HCT116 (cell line): ENCODE data around the gene RAB13. TPM values are rescaled to one million over a fixed set of nuclear protein-coding genes. Genes with fewer than 3 reads are reported as not detected.

Source experiments
- ATAC-seq: fragments of 200-7000 bp; cut with Tn5 transposase; 2 replicates; pipeline ENCODE4 v1.9.1; 2020; ENCODE audit warnings: mild to moderate bottlenecking, moderate library complexity
- BruUV-seq: library from RNA; stranded (reverse); fragments of 400-500 nt; replicated peaks from 2 replicates; lab custom pipeline; 2021; lab: Mats Ljungman, UMichigan
- CTCF ChIA-PET: fragments of 300-600 bp; sonication (Branson Sonifier 250); formaldehyde crosslinking; loops from one replicate; lab custom pipeline; 2021; ENCODE audit warnings: antibody characterized with exemption; lab: Charles Lee
- POLR2A ChIA-PET: fragments of 300-600, 350-600 bp; sonication (Branson Sonifier 250); formaldehyde crosslinking; loops from one replicate; lab custom pipeline; 2021; ENCODE audit warnings: antibody characterized with exemption; lab: Charles Lee
- RAD21 ChIA-PET, 2 experiments: fragments of 300-600 bp; sonication (Branson Sonifier 250); formaldehyde crosslinking; loops; one replicate each; lab custom pipeline; 2023; ENCODE audit warnings: low total read pairs in 2 of 2; ENCODE audit not compliant: uncharacterized antibody in 2 of 2, unreplicated experiment in 2 of 2, low non-redundant PET in 1 of 2; lab: Charles Lee
- DNase-seq: peaks from one replicate; pipeline ENCODE4 v3.0.0-alpha.2; 2010; ENCODE audit warnings: low read depth, low spot score
- H2AFZ ChIP-seq: fragments of 200-600 bp; shearing (Covaris generic), sonication (generic); 2 replicates; pipeline ENCODE4 v1.6.1; 2017; ENCODE audit warnings: low read depth, mixed run types, mixed read lengths, antibody characterized with exemption, low read length; ENCODE audit not compliant: poor library complexity, severe bottlenecking
- H3K27ac ChIP-seq: 2 replicates; pipeline ENCODE4 v1.5.1; 2012; ENCODE audit warnings: low read depth, low read length
- H3K27me3 ChIP-seq: fragments of 200-600 bp; sonication (generic); 2 replicates; pipeline ENCODE4 v1.6.1; 2016; ENCODE audit warnings: mixed run types, low read length, mixed read lengths; ENCODE audit not compliant: insufficient read depth
- H3K36me3 ChIP-seq, 2 experiments: fragments of 200-500 bp in 1 of 2; fragments of 200-600 bp in 1 of 2; sonication (Bioruptor generic) in 1 of 2; sonication (generic) in 1 of 2; 2 replicates each; pipeline versions ENCODE4 v1.5.1 to v1.6.1; 2014 to 2016; ENCODE audit warnings: low read length in 2 of 2, inconsistent platforms in 1 of 2, mixed read lengths in 1 of 2, mixed run types in 1 of 2; ENCODE audit not compliant: insufficient read depth in 2 of 2, control insufficient read depth in 1 of 2
- H3K4me1 ChIP-seq, 2 experiments: fragments of 200-600 bp in 1 of 2; sonication (generic) in 1 of 2; 2 replicates each; pipeline versions ENCODE4 v1.5.1 to v1.6.1; 2012 to 2017; ENCODE audit warnings: low read length in 2 of 2, inconsistent platforms in 1 of 2, mild to moderate bottlenecking in 1 of 2, mixed read lengths in 1 of 2, mixed run types in 1 of 2, moderate library complexity in 1 of 2; ENCODE audit not compliant: insufficient read depth in 2 of 2, control insufficient read depth in 1 of 2
- H3K4me2 ChIP-seq: fragments of 200-600 bp; sonication (generic); 2 replicates; pipeline ENCODE4 v1.6.1; 2017; ENCODE audit warnings: mixed run types, low read length, mixed read lengths
- H3K4me3 ChIP-seq, 2 experiments: fragments of 200-600 bp in 1 of 2; sonication (generic) in 1 of 2; replicated peaks in 1 of 2; 2 replicates each; pipeline ENCODE4 v1.5.1; 2011 to 2016; ENCODE audit warnings: low read length in 2 of 2, control low read depth in 1 of 2, low read depth in 1 of 2, mild to moderate bottlenecking in 1 of 2, mixed read lengths in 1 of 2, mixed run types in 1 of 2
- H3K79me2 ChIP-seq: fragments of 200-600 bp; sonication (generic); 2 replicates; pipeline ENCODE4 v1.6.1; 2017; ENCODE audit warnings: mild to moderate bottlenecking, mixed run types, low read length, moderate library complexity, mixed read lengths; ENCODE audit not compliant: insufficient read depth
- H3K9ac ChIP-seq: fragments of 200-600 bp; sonication (generic); 2 replicates; pipeline ENCODE4 v1.6.1; 2016; ENCODE audit warnings: low read length, mixed read lengths
- H3K9me2 ChIP-seq: fragments of 200-600 bp; sonication (generic), shearing (Covaris generic); 2 replicates; pipeline ENCODE4 v1.6.1; 2017; ENCODE audit warnings: mixed run types, mild to moderate bottlenecking, moderate library complexity; ENCODE audit not compliant: insufficient read depth
- H3K9me3 ChIP-seq, 2 experiments: fragments of 200-500 bp in 1 of 2; fragments of 200-600 bp in 1 of 2; sonication (Bioruptor generic) in 1 of 2; sonication (generic) in 1 of 2; 2 replicates each; pipeline ENCODE4 v1.6.1; 2014 to 2017; ENCODE audit warnings: low read length in 2 of 2, mixed read lengths in 2 of 2, inconsistent platforms in 1 of 2, low read depth in 1 of 2, mild to moderate bottlenecking in 1 of 2, mixed run types in 1 of 2, moderate library complexity in 1 of 2; ENCODE audit not compliant: control insufficient read depth in 1 of 2, insufficient read depth in 1 of 2
- H4K20me1 ChIP-seq: fragments of 200-600 bp; sonication (generic), shearing (Covaris generic); 2 replicates; pipeline ENCODE4 v1.6.1; 2017; ENCODE audit warnings: mixed run types, mild to moderate bottlenecking, moderate library complexity; ENCODE audit not compliant: insufficient read depth
- ATF3 ChIP-seq: IDR thresholded peaks from 2 replicates; pipeline ENCODE4 v1.6.1; 2012
- CBX3 ChIP-seq: IDR thresholded peaks from 2 replicates; pipeline ENCODE4 v1.6.1; 2012; ENCODE audit warnings: low read depth
- CEBPB ChIP-seq: IDR thresholded peaks from 2 replicates; pipeline ENCODE4 v1.6.1; 2012; ENCODE audit warnings: low read depth
- CTCF ChIP-seq, 3 experiments: fragments of 200-600 bp in 1 of 3; sonication (generic) in 1 of 3; IDR thresholded peaks in 2 of 3; conservative IDR thresholded peaks in 1 of 3; 2 replicates each; pipeline ENCODE4 v1.5.1; 2012 to 2017; ENCODE audit warnings: low read depth in 2 of 3, low read length in 2 of 3, antibody characterized with exemption in 1 of 3, borderline replicate concordance in 1 of 3, control low read depth in 1 of 3, mild to moderate bottlenecking in 1 of 3, mixed read lengths in 1 of 3, mixed run types in 1 of 3, moderate library complexity in 1 of 3; ENCODE audit not compliant: insufficient read depth in 1 of 3
- ELF1 ChIP-seq: IDR thresholded peaks from 2 replicates; pipeline ENCODE4 v1.6.1; 2012; ENCODE audit warnings: low read depth, borderline replicate concordance
- EZH2phosphoT487 ChIP-seq: fragments of 200-600 bp; IDR thresholded peaks from 2 replicates; pipeline ENCODE4 v1.6.1; 2018; ENCODE audit warnings: antibody characterized with exemption, borderline replicate concordance
- FOSL1 ChIP-seq: IDR thresholded peaks from 2 replicates; pipeline ENCODE4 v1.6.1; 2012; ENCODE audit warnings: low read depth
- JUND ChIP-seq: IDR thresholded peaks from 2 replicates; pipeline ENCODE4 v1.6.1; 2012
- POLR2A ChIP-seq: IDR thresholded peaks from 2 replicates; pipeline ENCODE4 v1.7.0; 2011; ENCODE audit warnings: borderline replicate concordance; ENCODE audit not compliant: insufficient read depth, insufficient read length; ENCODE audit errors: extremely low read depth
- REST ChIP-seq: IDR thresholded peaks from 2 replicates; pipeline ENCODE4 v1.6.1; 2012; ENCODE audit warnings: low read depth
- SP1 ChIP-seq: IDR thresholded peaks from 2 replicates; pipeline ENCODE4 v1.6.1; 2012; ENCODE audit warnings: low read depth
- ZFX ChIP-seq: fragments of 450-650 bp; IDR thresholded peaks from 2 replicates; pipeline ENCODE4 v1.6.1; 2017
- intact Hi-C: fragments of 100-400 bp; cut with micrococcal nuclease; formaldehyde crosslinking; loops from 2 replicates; pipeline ENCODE4 v1.10.0; 2022
- total RNA-seq: library from RNA; stranded (reverse); gene quantifications from one replicate; pipeline ENCODE4 v1.2.1, GENCODE V29; 2021; ENCODE audit not compliant: unreplicated experiment

Gene RAB13
- total RNA-seq, 1 experiment from 2014 or later, result 93.6 TPM

GRCh38 chr1:153936011-153936802 lies 49.9 kb downstream of the RAB13 start (continued):
- no peak for TF ChIP-seq REST

- Histone ChIP-seq H3K4me2 (no peak overlapping the region), H3K4me3 (no peak overlapping the region), H3K27ac (no peak overlapping the region), H3K36me3 (peaks cover 13 to 27% of the 10 kb centered on the region in 2 experiments; a peak in 3 of 4 replicates), H4K20me1 (no peaks in the 10 kb centered on the region), H3K9me2 (no peaks in the 10 kb centered on the region), H3K79me2 (no peaks in the 10 kb centered on the region), H3K9ac (no peak overlapping the region), H3K9me3 (no peaks in the 10 kb centered on the region), H2AFZ (no peak overlapping the region), H3K4me1 (no peaks in the 10 kb centered on the region), H3K27me3 (no peaks in the 10 kb centered on the region)
- no peak for TF ChIP-seq FOSL1
- no peak for TF ChIP-seq EZH2phosphoT487
- no peak for TF ChIP-seq CTCF (IDR thresholded peaks at IDR 0.05 in 2 of 3, conservative IDR thresholded peaks at IDR 0.05 in 1 of 3; ENCODE audit: borderline replicate concordance in 1 of 3, insufficient read depth in 1 of 3, low read depth in 2 of 3, low read length in 2 of 3)
- no peak for TF ChIP-seq SP1
- no peak for TF ChIP-seq CBX3
- no peak for TF ChIP-seq ZFX
- TF ChIP-seq JUND, result no peak
- no peak for TF ChIP-seq CEBPB
- TF ChIP-seq ELF1, result no peak
- no peak for TF ChIP-seq POLR2A
- no peak for TF ChIP-seq ATF3
- no TSS peak for BruUV-seq
- intact Hi-C loops, result no loop called here
- POLR2A ChIA-PET, result no interaction called here
- CTCF ChIA-PET, result no interaction called here
- ATAC-seq (no peak), DNase-seq (no peak)
- RAD21 ChIA-PET, result no interaction called here
Measured at GRCh38 chr1:153934746-153935145, 51.4 kb downstream of the RAB13 start.
